ENCODE results near the gene MAPK14. TPM values are rescaled to one million over a fixed set of nuclear protein-coding genes. Genes with fewer than 3 reads are reported as not detected.
"Not testable (repeated sequence)": the region's sequence is repeated elsewhere in the genome, so short reads cannot be mapped to it uniquely, and the experiment has no call there.

MAPK14 gene
- total and polyA plus RNA-seq, 7 donors = 11.8 to 42.0 (median 31.0) TPM

DNA sequence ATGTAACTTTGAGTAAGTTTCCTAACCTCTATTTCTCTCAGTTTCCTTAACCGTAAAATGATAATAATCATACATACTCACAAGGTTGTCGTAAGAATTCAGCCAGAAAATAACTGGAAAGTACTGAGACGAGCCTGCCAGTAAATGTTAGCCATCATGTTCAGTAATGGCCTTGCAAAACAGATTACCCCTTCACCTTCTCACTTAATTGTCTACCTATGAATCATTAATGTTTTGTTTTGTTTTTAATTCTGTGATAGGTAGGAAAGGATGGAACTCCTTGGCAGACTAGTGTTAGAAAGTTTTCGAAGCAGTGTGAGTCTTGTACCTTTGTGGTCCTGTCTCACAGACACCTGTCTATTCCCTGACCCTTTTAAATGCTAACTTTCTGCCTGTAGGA lies 50.6 kb downstream of the MAPK14 start:
- no peak overlapping the region for H3K4me3 ChIP-seq
- ATAC-seq (no peak), DNase-seq (no peak)
- H3K4me1 ChIP-seq = no peaks in the 10 kb centered on the region
- H3K27me3 ChIP-seq (ENCODE audit: insufficient read depth in 3 of 3, low read length in 2 of 3) = no peaks in the 10 kb centered on the region
- peaks cover 6 to 82% of the 10 kb centered on the region in 2 donors for H3K36me3 ChIP-seq (ENCODE audit: insufficient read depth in 1 of 2, low read depth in 1 of 2)
- intact Hi-C loops (cut with DNase I) = no loop called here
- H3K9me3 ChIP-seq = peaks cover 6% of the 10 kb centered on the region
- H3K27ac ChIP-seq = no peak overlapping the region
- WGBS, 3 donors = 79 to 88% (median 88%) methylated on average over 4 of the region's 4 CpGs
- TF ChIP-seq CTCF (IDR thresholded peaks at IDR 0.05) = no peak

DNA sequence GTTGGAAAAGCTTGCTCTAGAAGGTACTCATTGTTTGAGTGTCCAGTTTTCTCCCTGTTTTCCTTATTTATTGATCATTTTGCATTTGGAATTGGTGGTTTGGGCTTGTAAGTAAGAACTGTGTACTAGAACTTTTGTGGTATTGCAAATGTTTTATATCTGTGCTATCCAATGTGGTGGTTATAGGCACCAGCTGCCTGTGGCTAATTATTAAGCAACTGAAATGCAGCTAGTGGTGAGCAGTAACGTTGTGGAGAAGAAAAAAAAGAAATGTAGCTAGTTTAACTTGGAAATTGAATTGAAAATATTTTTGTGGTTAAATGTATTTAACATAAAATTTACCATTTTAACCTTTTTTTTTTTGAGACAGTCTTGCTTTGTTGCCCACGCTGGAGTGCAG lies 52.0 kb downstream of the MAPK14 start:
- H3K4me3 ChIP-seq = no peak overlapping the region
- intact Hi-C loops (cut with DNase I) = no loop called here
- no peak for TF ChIP-seq CTCF (IDR thresholded peaks at IDR 0.05)
- no peaks in the 10 kb centered on the region for H3K4me1 ChIP-seq
- peaks cover 6% of the 10 kb centered on the region for H3K9me3 ChIP-seq
- peaks cover 6 to 90% of the 10 kb centered on the region in 2 donors for H3K36me3 ChIP-seq (ENCODE audit: insufficient read depth in 1 of 2, low read depth in 1 of 2)
- WGBS, 3 donors = 83 to 86% (median 84%) methylated on average over 2 of the region's 2 CpGs
- no peak for DNase-seq
- no peaks in the 10 kb centered on the region for H3K27me3 ChIP-seq (ENCODE audit: insufficient read depth in 3 of 3, low read length in 2 of 3)
- no peak overlapping the region for H3K27ac ChIP-seq
- ATAC-seq = no peak

DNA sequence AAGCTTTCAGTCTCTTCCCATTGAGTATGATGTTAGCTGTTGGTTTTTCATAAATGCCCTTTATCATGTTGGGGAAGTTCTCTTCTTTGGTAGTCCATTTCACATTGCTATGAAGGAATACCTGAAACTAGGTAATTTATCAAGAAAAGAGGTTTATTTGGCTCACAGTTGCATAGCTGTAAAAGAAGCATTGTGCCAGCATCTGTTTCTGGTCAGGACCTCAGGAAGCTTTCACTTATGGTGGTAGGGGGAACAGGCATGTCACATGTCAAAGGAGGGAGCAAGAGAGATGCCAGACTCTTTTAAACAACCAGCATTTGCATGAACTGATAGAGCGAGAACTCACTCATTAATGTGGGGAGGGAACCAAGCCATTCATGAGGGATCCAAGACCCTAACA lies 54.7 kb downstream of the MAPK14 start:
- WGBS, 3 donors = 95 to 100% (median 96%) methylated on average over 1 of the region's 1 CpG

GRCh38 chr6:36083446-36083845 lies 55.8 kb downstream of the MAPK14 start:
- Histone ChIP-seq H3K36me3 (ENCODE audit: insufficient read depth in 1 of 2, low read depth in 1 of 2) (peaks cover 6 to 75% of the 10 kb centered on the region in 2 donors), H3K27me3 (ENCODE audit: insufficient read depth in 3 of 3, low read length in 2 of 3) (no peaks in the 10 kb centered on the region), H3K9me3 (peaks cover 6% of the 10 kb centered on the region), H3K4me3 (no peak overlapping the region), H3K27ac (no peak overlapping the region), H3K4me1 (no peaks in the 10 kb centered on the region)
- ATAC-seq (no peak), DNase-seq (no peak)
- intact Hi-C loops (cut with DNase I) = no loop called here
- TF ChIP-seq CTCF (IDR thresholded peaks at IDR 0.05) = no peak
- WGBS, 3 donors = 78 to 91% (median 82%) methylated on average over 3 of the region's 3 CpGs

More for the DNA sequence above, 54.7 kb downstream of the MAPK14 start:
- TF ChIP-seq CTCF (IDR thresholded peaks at IDR 0.05) = no peak
- intact Hi-C loops (cut with DNase I) = no loop called here
- no peaks in the 10 kb centered on the region for H3K4me1 ChIP-seq
- H3K36me3 ChIP-seq (ENCODE audit: insufficient read depth in 1 of 2, low read depth in 1 of 2) = peaks cover 6 to 86% of the 10 kb centered on the region in 2 donors
- ATAC-seq (no peak), DNase-seq (no peak)
- no peak overlapping the region for H3K27ac ChIP-seq
- H3K27me3 ChIP-seq (ENCODE audit: insufficient read depth in 3 of 3, low read length in 2 of 3) = no peaks in the 10 kb centered on the region
- peaks cover 6% of the 10 kb centered on the region for H3K9me3 ChIP-seq
- H3K4me3 ChIP-seq = no peak overlapping the region

- H3K4me3 ChIP-seq; H3K27ac ChIP-seq; DNase-seq; ATAC-seq; H3K27me3 ChIP-seq (ENCODE audit: insufficient read depth in 3 of 3, low read length in 2 of 3); intact Hi-C loops (cut with DNase I); H3K9me3 ChIP-seq; H3K4me1 ChIP-seq: not testable (repeated sequence)
- peaks cover 0 to 52% of the 10 kb centered on the region in 2 donors for H3K36me3 ChIP-seq (ENCODE audit: insufficient read depth in 1 of 2, low read depth in 1 of 2)
- WGBS, 3 donors = 83 to 93% (median 90%) methylated on average over 5 of the region's 5 CpGs
Measured at GRCh38 chr6:36088204-36088603, 60.6 kb downstream of the MAPK14 start.

Data from psoas muscle (tissue), 8 donors.